A549 (cell line): ENCODE results near the gene SEC24D.

Source experiments
- MYC ChIP-seq: IDR thresholded peaks from 2 replicates; pipeline ENCODE4 v1.6.1; 2012; ENCODE audit warnings: mild to moderate bottlenecking, inconsistent platforms, low read length, improper control_type of control experiment, borderline replicate concordance
- POLR2A ChIP-seq: IDR thresholded peaks from 2 replicates; pipeline ENCODE4 v1.6.1; 2012; ENCODE audit warnings: mild to moderate bottlenecking, low read length
- REST ChIP-seq: fragments of 200-600 bp; sonication (generic); IDR thresholded peaks from 2 replicates; pipeline ENCODE4 v1.6.1; 2016; ENCODE audit warnings: antibody characterized with exemption, mild to moderate bottlenecking, moderate library complexity
- TF ChIP-seq, protein P1 (sequence below): fragments of >200 bp; sonication (Bioruptor Twin); formaldehyde crosslinking; IDR thresholded peaks from 3 replicates; pipeline ENCODE4 v1.5.1; 2016

DNA sequence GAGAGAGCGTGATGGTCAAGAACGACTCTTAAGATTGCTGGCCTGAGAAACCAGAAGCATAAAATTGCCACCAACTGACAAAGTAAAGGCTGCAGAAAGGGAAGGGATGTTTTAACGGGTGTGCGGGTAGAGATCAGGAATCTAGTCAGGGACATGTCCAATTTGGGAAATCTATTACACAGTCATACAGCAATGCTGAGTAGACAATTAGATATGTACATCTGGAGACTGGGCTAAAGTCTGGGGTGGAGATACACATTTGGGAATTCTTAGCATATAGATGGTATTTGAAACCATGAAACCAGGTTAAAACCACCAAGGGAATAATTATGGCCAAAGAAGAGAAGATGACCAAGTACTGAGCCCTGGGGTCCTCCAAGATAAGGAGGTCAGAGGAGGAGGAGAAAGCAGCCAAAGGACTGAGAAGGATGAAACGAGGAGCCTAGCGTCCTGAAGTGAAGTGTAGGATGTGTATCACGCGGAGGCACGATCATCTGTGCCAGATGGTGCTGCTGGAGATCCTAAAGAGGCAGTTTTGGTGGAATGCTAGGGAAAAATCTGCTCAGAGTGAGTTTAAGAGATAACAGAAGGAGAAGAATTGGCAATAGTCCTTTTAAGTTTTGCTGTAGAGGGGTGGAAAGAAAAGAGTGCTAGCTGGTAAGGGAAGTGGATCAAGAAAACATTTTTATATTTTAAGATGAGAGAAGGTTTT lies 36.5 kb downstream of the SEC24D start:
- TF ChIP-seq, protein P1, sequence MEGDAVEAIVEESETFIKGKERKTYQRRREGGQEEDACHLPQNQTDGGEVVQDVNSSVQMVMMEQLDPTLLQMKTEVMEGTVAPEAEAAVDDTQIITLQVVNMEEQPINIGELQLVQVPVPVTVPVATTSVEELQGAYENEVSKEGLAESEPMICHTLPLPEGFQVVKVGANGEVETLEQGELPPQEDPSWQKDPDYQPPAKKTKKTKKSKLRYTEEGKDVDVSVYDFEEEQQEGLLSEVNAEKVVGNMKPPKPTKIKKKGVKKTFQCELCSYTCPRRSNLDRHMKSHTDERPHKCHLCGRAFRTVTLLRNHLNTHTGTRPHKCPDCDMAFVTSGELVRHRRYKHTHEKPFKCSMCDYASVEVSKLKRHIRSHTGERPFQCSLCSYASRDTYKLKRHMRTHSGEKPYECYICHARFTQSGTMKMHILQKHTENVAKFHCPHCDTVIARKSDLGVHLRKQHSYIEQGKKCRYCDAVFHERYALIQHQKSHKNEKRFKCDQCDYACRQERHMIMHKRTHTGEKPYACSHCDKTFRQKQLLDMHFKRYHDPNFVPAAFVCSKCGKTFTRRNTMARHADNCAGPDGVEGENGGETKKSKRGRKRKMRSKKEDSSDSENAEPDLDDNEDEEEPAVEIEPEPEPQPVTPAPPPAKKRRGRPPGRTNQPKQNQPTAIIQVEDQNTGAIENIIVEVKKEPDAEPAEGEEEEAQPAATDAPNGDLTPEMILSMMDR: no peak
- TF ChIP-seq MYC: no peak
- no peak for TF ChIP-seq POLR2A
- TF ChIP-seq REST: no peak
